Caki2 (cell line): ENCODE results near the gene FHL5. TPM values are rescaled to one million over a fixed set of nuclear protein-coding genes. Genes with fewer than 3 reads are reported as not detected.

Experiments used
- DNase-seq: peaks from one replicate; pipeline ENCODE4 v3.0.0-alpha.2; 2015; ENCODE audit warnings: low read depth
- in situ Hi-C: cut with HindIII; loops from 2 replicates; pipeline ENCODE4 v1.10.0; 2016; ENCODE audit warnings: low sequenced_read_pairs, low pct_unique_long_range_greater_than_20kb, mixed read lengths
- total RNA-seq: library from RNA; depleted of rRNA; stranded (reverse); fragments of >200 nt; shearing (Covaris generic); gene quantifications from 2 replicates; pipeline ENCODE4 v1.2.3, GENCODE V29; 2014; ENCODE audit warnings: low replicate concordance; rRNA removed

The FHL5 gene
- total RNA-seq, 1 experiment from 2014 or later = not detected

GRCh38 chr6:96659084-96659845 is 96.3 kb downstream of the FHL5 start:
- no peak for DNase-seq
- in situ Hi-C loops = no loop called here

Other genes starting within 250 kb of the FHL5 start
- 9.9 and 12.3 TPM in 2 replicates for gene UFL1, start 41.3 kb upstream of the FHL5 start, total RNA-seq